ENCODE results near the gene CLSTN2. TPM values are rescaled to one million over a fixed set of nuclear protein-coding genes. Genes with fewer than 3 reads are reported as not detected.

The CLSTN2 gene
- total and polyA plus RNA-seq, 5 donors from 2014 or later = not detected

DNA sequence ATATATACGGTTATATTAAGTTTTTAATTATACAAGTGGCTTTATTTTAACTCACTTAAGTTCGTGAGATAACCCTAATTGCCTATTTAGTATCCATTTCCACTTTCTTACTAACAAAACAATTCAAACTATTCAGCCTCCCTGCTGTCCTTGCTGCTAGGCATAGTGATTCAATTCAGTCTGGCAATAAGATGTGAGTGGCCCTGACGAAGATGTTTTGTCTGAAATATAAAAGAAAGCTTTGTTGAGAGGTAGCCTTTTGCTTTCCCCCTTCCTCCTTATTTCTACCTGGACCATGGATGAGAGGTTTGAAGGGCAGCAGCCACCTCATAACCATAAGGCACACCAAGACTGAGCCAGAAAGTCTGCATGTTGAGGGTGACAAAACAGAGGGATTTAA lies 653.6 kb downstream of the CLSTN2 start:
- H3K27me3 Mint-ChIP-seq = no peaks in the 10 kb centered on the region
- Histone ChIP-seq H3K27me3 (ENCODE audit: control insufficient read depth, insufficient read depth, low read length) (no peaks in the 10 kb centered on the region), H3K9me3 (ENCODE audit: control insufficient read depth in 2 of 2, low read length in 2 of 2) (no peaks in the 10 kb centered on the region), H3K4me1 (ENCODE audit: control insufficient read depth, insufficient read depth, low read length, poor library complexity, severe bottlenecking) (no peaks in the 10 kb centered on the region), H3K4me3 (ENCODE audit: low read depth, low read length) (no peak overlapping the region), H3K27ac (ENCODE audit: insufficient read depth, low read length, poor library complexity, severe bottlenecking) (no peak overlapping the region), H3K36me3 (ENCODE audit: control insufficient read depth, insufficient read depth, low read length) (no peaks in the 10 kb centered on the region)
- H3K9me3 Mint-ChIP-seq = peaks cover 0 to 2% (median 0%) of the 10 kb centered on the region in 7 donors
- H3K4me3 Mint-ChIP-seq = no peak overlapping the region
- H3K27ac Mint-ChIP-seq = no peak overlapping the region
- no peak for DNase-seq
- no peaks in the 10 kb centered on the region for H3K4me1 Mint-ChIP-seq
- ATAC-seq (ENCODE audit: low read depth in 2 of 2) = no peak
- no peaks in the 10 kb centered on the region for H3K36me3 Mint-ChIP-seq

DNA sequence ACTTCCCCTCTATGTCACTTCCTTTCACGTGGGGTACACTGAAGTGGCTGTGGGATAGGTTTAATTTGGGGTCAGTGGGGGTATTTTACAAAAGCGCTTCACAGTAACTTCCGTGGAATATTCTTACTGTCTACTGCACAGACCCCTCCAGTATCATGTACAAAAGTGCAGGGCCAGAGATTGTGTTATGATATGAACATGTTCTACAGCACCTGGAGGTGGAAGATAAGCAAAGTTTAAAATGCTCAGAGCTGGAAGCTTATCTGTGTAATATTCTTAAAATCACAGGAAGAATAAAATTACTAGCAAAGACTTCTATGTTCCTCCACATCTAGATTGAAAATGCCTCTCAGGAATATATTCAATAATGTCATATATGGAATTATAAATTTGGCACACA lies 658.8 kb downstream of the CLSTN2 start:
- no peaks in the 10 kb centered on the region for H3K4me1 Mint-ChIP-seq
- peaks cover 0 to 2% (median 0%) of the 10 kb centered on the region in 7 donors for H3K9me3 Mint-ChIP-seq
- no peaks in the 10 kb centered on the region for H3K4me1 ChIP-seq (ENCODE audit: control insufficient read depth, insufficient read depth, low read length, poor library complexity, severe bottlenecking)
- no peaks in the 10 kb centered on the region for H3K27me3 ChIP-seq (ENCODE audit: control insufficient read depth, insufficient read depth, low read length)
- no peak overlapping the region for H3K4me3 ChIP-seq (ENCODE audit: low read depth, low read length)
- ATAC-seq (ENCODE audit: low read depth in 2 of 2) = no peak
- no peak overlapping the region for H3K27ac ChIP-seq (ENCODE audit: insufficient read depth, low read length, poor library complexity, severe bottlenecking)
- no peak overlapping the region for H3K27ac Mint-ChIP-seq
- H3K36me3 ChIP-seq (ENCODE audit: control insufficient read depth, insufficient read depth, low read length) = no peaks in the 10 kb centered on the region
- no peaks in the 10 kb centered on the region for H3K9me3 ChIP-seq (ENCODE audit: control insufficient read depth in 2 of 2, low read length in 2 of 2)
- no peaks in the 10 kb centered on the region for H3K36me3 Mint-ChIP-seq
- no peaks in the 10 kb centered on the region for H3K27me3 Mint-ChIP-seq
- H3K4me3 Mint-ChIP-seq = no peak overlapping the region
- no peak for DNase-seq

DNA sequence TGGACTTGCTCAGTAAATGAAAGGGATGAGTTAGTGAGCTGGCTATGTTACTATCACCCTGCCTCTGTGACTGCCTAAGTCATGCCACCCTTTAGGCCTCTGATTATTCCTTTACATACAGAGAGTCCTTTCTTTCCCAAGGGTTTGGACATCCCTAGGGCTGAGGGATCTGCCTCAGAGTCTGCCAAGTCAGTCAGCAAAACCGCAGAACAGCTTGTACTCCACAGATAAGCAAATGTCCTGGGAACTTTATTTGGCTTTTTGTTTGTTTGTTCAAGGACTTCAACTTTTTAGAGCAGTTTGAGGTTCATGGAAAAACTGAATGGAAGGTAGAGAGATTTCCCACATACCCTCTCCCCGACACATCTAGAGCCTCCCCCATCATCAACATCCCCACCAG lies 660.3 kb downstream of the CLSTN2 start:
- peaks cover 0 to 2% (median 0%) of the 10 kb centered on the region in 7 donors for H3K9me3 Mint-ChIP-seq
- DNase-seq = no peak
- H3K4me1 Mint-ChIP-seq = no peaks in the 10 kb centered on the region
- Histone ChIP-seq H3K4me3 (ENCODE audit: low read depth, low read length) (no peak overlapping the region), H3K9me3 (ENCODE audit: control insufficient read depth in 2 of 2, low read length in 2 of 2) (no peaks in the 10 kb centered on the region), H3K4me1 (ENCODE audit: control insufficient read depth, insufficient read depth, low read length, poor library complexity, severe bottlenecking) (no peaks in the 10 kb centered on the region), H3K27ac (ENCODE audit: insufficient read depth, low read length, poor library complexity, severe bottlenecking) (no peak overlapping the region), H3K27me3 (ENCODE audit: control insufficient read depth, insufficient read depth, low read length) (no peaks in the 10 kb centered on the region), H3K36me3 (ENCODE audit: control insufficient read depth, insufficient read depth, low read length) (no peaks in the 10 kb centered on the region)
- no peak overlapping the region for H3K27ac Mint-ChIP-seq
- H3K36me3 Mint-ChIP-seq = no peaks in the 10 kb centered on the region
- no peaks in the 10 kb centered on the region for H3K27me3 Mint-ChIP-seq
- no peak for ATAC-seq (ENCODE audit: low read depth in 2 of 2)
- H3K4me3 Mint-ChIP-seq = no peak overlapping the region

DNA sequence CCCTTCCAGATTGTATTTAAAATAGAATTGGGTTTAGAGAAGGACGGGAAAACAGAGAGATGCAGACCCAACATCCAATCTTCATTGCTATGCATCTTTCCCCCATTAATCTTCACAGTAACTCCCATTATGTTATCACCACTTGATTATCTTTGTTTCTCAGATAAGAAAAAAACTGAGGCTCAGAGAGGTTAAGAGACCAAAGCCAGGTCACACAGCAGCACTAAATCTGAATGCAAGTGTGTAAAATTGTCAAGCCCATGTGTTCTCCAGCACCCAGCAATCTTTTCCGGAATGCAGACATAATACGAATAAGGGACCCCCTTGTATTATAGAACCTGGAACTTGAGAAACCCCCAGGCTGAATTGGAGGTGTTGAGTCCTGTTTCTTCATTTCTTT lies 662.4 kb downstream of the CLSTN2 start:
- H3K4me3 Mint-ChIP-seq = no peak overlapping the region
- Histone ChIP-seq H3K9me3 (ENCODE audit: control insufficient read depth in 2 of 2, low read length in 2 of 2) (no peaks in the 10 kb centered on the region), H3K4me3 (ENCODE audit: low read depth, low read length) (no peak overlapping the region), H3K36me3 (ENCODE audit: control insufficient read depth, insufficient read depth, low read length) (no peaks in the 10 kb centered on the region), H3K4me1 (ENCODE audit: control insufficient read depth, insufficient read depth, low read length, poor library complexity, severe bottlenecking) (no peaks in the 10 kb centered on the region), H3K27me3 (ENCODE audit: control insufficient read depth, insufficient read depth, low read length) (no peaks in the 10 kb centered on the region), H3K27ac (ENCODE audit: insufficient read depth, low read length, poor library complexity, severe bottlenecking) (no peak overlapping the region)
- no peak for ATAC-seq (ENCODE audit: low read depth in 2 of 2)
- H3K9me3 Mint-ChIP-seq = peaks cover 0 to 2% (median 0%) of the 10 kb centered on the region in 7 donors
- no peak overlapping the region for H3K27ac Mint-ChIP-seq
- no peaks in the 10 kb centered on the region for H3K4me1 Mint-ChIP-seq
- no peaks in the 10 kb centered on the region for H3K27me3 Mint-ChIP-seq
- DNase-seq = no peak
- H3K36me3 Mint-ChIP-seq = no peaks in the 10 kb centered on the region

DNA sequence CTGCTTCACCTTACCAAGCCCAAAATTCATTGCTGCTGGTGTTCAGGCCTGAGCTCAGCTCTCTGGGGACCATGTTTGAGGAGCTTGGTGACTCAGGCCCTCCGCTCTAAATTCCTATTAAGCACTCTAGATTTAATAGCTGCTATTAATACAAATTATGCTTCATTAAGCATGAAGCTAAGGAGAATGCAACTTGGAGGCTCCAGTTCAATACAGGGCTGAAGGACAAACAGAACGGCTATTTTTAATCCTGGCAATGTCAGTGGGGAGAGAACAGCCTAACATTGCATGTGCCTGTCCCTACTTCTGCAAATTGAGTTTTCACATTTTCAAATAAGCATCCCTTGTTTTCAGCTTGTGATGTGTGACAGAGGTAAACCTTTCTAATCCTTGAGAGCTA lies 662.8 kb downstream of the CLSTN2 start:
- ATAC-seq (ENCODE audit: low read depth in 2 of 2) (no peak), DNase-seq (no peak)
- Histone ChIP-seq H3K36me3 (ENCODE audit: control insufficient read depth, insufficient read depth, low read length) (no peaks in the 10 kb centered on the region), H3K4me3 (ENCODE audit: low read depth, low read length) (no peak overlapping the region), H3K9me3 (ENCODE audit: control insufficient read depth in 2 of 2, low read length in 2 of 2) (no peaks in the 10 kb centered on the region), H3K27ac (ENCODE audit: insufficient read depth, low read length, poor library complexity, severe bottlenecking) (no peak overlapping the region), H3K4me1 (ENCODE audit: control insufficient read depth, insufficient read depth, low read length, poor library complexity, severe bottlenecking) (no peaks in the 10 kb centered on the region), H3K27me3 (ENCODE audit: control insufficient read depth, insufficient read depth, low read length) (no peaks in the 10 kb centered on the region)
- Mint-ChIP-seq H3K36me3 (no peaks in the 10 kb centered on the region), H3K4me1 (no peaks in the 10 kb centered on the region), H3K4me3 (no peak overlapping the region), H3K27me3 (no peaks in the 10 kb centered on the region), H3K27ac (no peak overlapping the region), H3K9me3 (peaks cover 0 to 2% (median 0%) of the 10 kb centered on the region in 7 donors)

DNA sequence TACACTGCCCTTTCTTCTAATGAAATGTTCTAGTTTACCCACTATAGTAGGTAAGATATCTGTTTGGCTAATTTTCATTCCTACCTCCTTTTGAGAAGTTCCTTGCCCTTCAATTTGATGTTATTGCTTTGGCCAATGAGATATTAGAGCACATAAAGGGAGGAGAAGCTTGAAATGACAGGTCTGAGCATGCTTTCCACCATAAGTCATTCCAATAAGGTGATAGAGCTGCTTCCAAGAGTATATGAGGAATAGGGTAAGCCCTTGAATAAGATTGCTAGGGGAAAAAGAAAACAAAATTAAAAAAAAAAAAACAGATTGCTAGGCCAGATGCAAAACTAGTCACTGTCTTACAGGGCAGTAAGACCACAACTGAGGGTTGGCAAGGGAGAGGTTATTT lies 664.0 kb downstream of the CLSTN2 start:
- no peaks in the 10 kb centered on the region for H3K36me3 Mint-ChIP-seq
- H3K27ac ChIP-seq (ENCODE audit: insufficient read depth, low read length, poor library complexity, severe bottlenecking) = no peak overlapping the region
- H3K9me3 ChIP-seq (ENCODE audit: control insufficient read depth in 2 of 2, low read length in 2 of 2) = no peaks in the 10 kb centered on the region
- no peak overlapping the region for H3K27ac Mint-ChIP-seq
- ATAC-seq (ENCODE audit: low read depth in 2 of 2) (no peak), DNase-seq (no peak)
- H3K27me3 ChIP-seq (ENCODE audit: control insufficient read depth, insufficient read depth, low read length) = no peaks in the 10 kb centered on the region
- H3K4me1 ChIP-seq (ENCODE audit: control insufficient read depth, insufficient read depth, low read length, poor library complexity, severe bottlenecking) = no peaks in the 10 kb centered on the region
- H3K36me3 ChIP-seq (ENCODE audit: control insufficient read depth, insufficient read depth, low read length) = no peaks in the 10 kb centered on the region
- H3K4me1 Mint-ChIP-seq = no peaks in the 10 kb centered on the region
- H3K4me3 ChIP-seq (ENCODE audit: low read depth, low read length) = no peak overlapping the region
- H3K27me3 Mint-ChIP-seq = no peaks in the 10 kb centered on the region
- H3K4me3 Mint-ChIP-seq = no peak overlapping the region
- no peaks in the 10 kb centered on the region for H3K9me3 Mint-ChIP-seq

DNA sequence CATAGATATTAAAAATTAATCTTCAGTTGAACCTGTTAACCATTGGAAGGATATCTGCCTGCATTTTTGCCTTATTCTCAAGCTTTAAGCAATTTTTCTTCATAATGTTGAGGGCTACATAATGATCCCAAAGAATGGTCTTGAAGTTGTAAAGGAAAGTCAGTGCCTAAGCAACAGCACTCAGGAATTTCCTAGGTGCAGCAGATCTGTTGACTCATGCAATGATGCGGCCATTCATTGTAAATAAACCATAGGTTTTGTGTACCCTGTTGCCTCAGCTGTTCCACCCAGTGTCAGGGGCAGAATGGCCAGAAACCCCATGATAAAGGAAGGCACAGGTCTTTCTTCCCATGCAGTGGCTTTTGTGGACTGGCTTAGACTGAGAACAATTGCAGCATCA lies 664.5 kb downstream of the CLSTN2 start:
- Histone ChIP-seq H3K4me3 (ENCODE audit: low read depth, low read length) (no peak overlapping the region), H3K27me3 (ENCODE audit: control insufficient read depth, insufficient read depth, low read length) (no peaks in the 10 kb centered on the region), H3K4me1 (ENCODE audit: control insufficient read depth, insufficient read depth, low read length, poor library complexity, severe bottlenecking) (no peaks in the 10 kb centered on the region), H3K27ac (ENCODE audit: insufficient read depth, low read length, poor library complexity, severe bottlenecking) (no peak overlapping the region), H3K9me3 (ENCODE audit: control insufficient read depth in 2 of 2, low read length in 2 of 2) (no peaks in the 10 kb centered on the region), H3K36me3 (ENCODE audit: control insufficient read depth, insufficient read depth, low read length) (no peaks in the 10 kb centered on the region)
- Mint-ChIP-seq H3K4me1 (no peaks in the 10 kb centered on the region), H3K4me3 (no peak overlapping the region), H3K27me3 (no peaks in the 10 kb centered on the region), H3K27ac (no peak overlapping the region), H3K9me3 (no peaks in the 10 kb centered on the region), H3K36me3 (no peaks in the 10 kb centered on the region)
- DNase-seq (no peak), ATAC-seq (ENCODE audit: low read depth in 2 of 2) (no peak)

DNA sequence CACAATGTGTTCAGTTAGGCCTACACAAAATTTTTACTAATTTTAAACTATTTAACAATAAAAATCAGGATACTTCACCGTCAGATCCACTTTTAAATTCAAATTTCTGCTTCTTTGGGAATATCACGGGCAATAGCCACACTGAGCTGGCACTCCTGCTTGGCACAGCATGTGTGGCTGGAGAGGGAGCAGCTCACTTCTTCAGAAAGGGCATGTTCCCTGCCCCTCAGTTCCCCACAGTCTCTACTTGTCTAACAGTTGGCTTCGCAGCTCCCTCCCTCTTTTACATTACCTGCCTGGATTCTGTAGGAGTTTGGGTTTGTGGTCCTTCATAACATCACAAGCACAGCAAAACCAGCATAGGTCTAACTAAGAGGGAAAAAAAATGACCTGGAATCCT lies 666.9 kb downstream of the CLSTN2 start:
- Mint-ChIP-seq H3K27ac (no peak overlapping the region), H3K36me3 (no peaks in the 10 kb centered on the region), H3K4me3 (no peak overlapping the region), H3K27me3 (no peaks in the 10 kb centered on the region), H3K9me3 (peaks cover 0 to 2% (median 0%) of the 10 kb centered on the region in 7 donors), H3K4me1 (no peaks in the 10 kb centered on the region)
- H3K27ac ChIP-seq (ENCODE audit: insufficient read depth, low read length, poor library complexity, severe bottlenecking) = no peak overlapping the region
- no peaks in the 10 kb centered on the region for H3K9me3 ChIP-seq (ENCODE audit: control insufficient read depth in 2 of 2, low read length in 2 of 2)
- no peak overlapping the region for H3K4me3 ChIP-seq (ENCODE audit: low read depth, low read length)
- H3K27me3 ChIP-seq (ENCODE audit: control insufficient read depth, insufficient read depth, low read length) = no peaks in the 10 kb centered on the region
- no peaks in the 10 kb centered on the region for H3K4me1 ChIP-seq (ENCODE audit: control insufficient read depth, insufficient read depth, low read length, poor library complexity, severe bottlenecking)
- H3K36me3 ChIP-seq (ENCODE audit: control insufficient read depth, insufficient read depth, low read length) = no peaks in the 10 kb centered on the region
- DNase-seq = no peak
- no peak for ATAC-seq (ENCODE audit: low read depth in 2 of 2)

Measured in CD4-positive, CD25-positive, alpha-beta regulatory T cell (primary cell).